ENCODE measurements around the gene AK6. TPM values are rescaled to one million over a fixed set of nuclear protein-coding genes. Genes with fewer than 3 reads are reported as not detected.

AK6 gene
- total RNA-seq, 1 experiment from 2014 or later, result 23.0 TPM

DNA sequence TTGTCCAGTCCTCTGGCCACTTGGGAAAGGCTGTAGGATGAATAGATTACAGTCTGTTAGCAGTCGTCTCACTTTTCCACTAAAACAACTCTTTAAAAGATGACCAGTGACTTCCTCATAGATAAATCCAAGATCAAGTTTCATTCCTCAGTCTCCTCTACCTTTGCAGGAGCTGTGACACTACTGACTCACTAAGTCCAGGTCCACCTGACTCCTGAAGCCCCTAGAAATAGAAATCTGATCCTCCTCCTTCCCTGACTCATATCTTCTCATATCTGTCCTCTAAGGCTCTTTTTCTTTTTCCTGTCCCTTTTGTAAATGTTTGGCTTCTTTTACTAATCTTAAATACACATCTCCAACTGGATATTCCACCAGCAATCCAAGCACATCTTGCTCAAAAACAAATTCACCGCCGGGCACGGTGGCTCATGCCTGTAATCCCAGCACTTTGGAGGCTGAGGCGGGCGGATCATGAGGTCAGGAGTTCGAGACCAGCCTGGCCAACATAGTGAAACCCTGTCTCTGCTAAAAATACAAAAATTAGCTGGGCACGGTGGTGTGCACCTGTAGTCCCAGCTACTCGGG is 39.3 kb downstream of the AK6 start:
- Histone ChIP-seq H3F3A (ENCODE audit: insufficient read depth, low read depth) (peaks cover 30% of the 10 kb centered on the region), H3K4me2 (peak overlapping the region; percentile 34), H3K9me2 (ENCODE audit: insufficient read depth) (no peaks in the 10 kb centered on the region), H3K27me3 (ENCODE audit: insufficient read depth, low read depth) (no peaks in the 10 kb centered on the region), H3K4me3 (no peak overlapping the region), H3K79me2 (ENCODE audit: low read depth) (peaks cover 10% of the 10 kb centered on the region; the same call in 1 of the 2 replicates), H3K9me3 (ENCODE audit: insufficient read depth, low read depth) (no peaks in the 10 kb centered on the region), H3K36me3 (ENCODE audit: low read depth) (no peaks in the 10 kb centered on the region), H2AFZ (no peak overlapping the region), H4K20me1 (ENCODE audit: insufficient read depth) (no peaks in the 10 kb centered on the region), H3K4me1 (replicated peaks; ENCODE audit: insufficient read depth) (peaks cover 22% of the 10 kb centered on the region; the same call in 1 of the 2 replicates), H3K27ac (peak overlapping the region; percentile 46)
- peak; percentile 49 to 92 for DNase-seq
- BruUV-seq (replicated peaks), result no TSS peak
- POLR2A ChIA-PET (ENCODE audit: unreplicated experiment), result interaction anchor here (0.6 kb wide), 1 partner anchor 40 kb away, joined by 3 read pairs; no protein-coding TSS in a partner anchor
- TF ChIP-seq EZH2 (IDR thresholded peaks at IDR 0.05; ENCODE audit: low read depth) (no peak), CTCF (conservative IDR thresholded peaks at IDR 0.05) (no peak)
- CTCF ChIA-PET, result no interaction called here
- intact Hi-C loops (cut with micrococcal nuclease; ENCODE audit: unreplicated experiment), result loop anchor here (2.0 to 10.0 kb wide), 5 partner anchors 37 to 285 kb away; partner anchors contain the start of genes AK6, CENPH, RAD17 and SLC30A5

- CTCF ChIA-PET, result no interaction called here
Observed at GRCh38 chr5:69326365-69326764, 43.0 kb downstream of the AK6 start.

GRCh38 chr5:69317391-69317790 is 51.9 kb downstream of the AK6 start:
- Histone ChIP-seq H3F3A (ENCODE audit: insufficient read depth, low read depth) (no peaks in the 10 kb centered on the region), H3K27ac (no peak overlapping the region), H3K9me3 (ENCODE audit: insufficient read depth, low read depth) (no peaks in the 10 kb centered on the region), H3K79me2 (ENCODE audit: low read depth) (no peaks in the 10 kb centered on the region), H3K9me2 (ENCODE audit: insufficient read depth) (no peaks in the 10 kb centered on the region), H4K20me1 (ENCODE audit: insufficient read depth) (no peaks in the 10 kb centered on the region), H3K27me3 (ENCODE audit: insufficient read depth, low read depth) (no peaks in the 10 kb centered on the region), H3K4me1 (replicated peaks; ENCODE audit: insufficient read depth) (no peaks in the 10 kb centered on the region), H2AFZ (no peak overlapping the region), H3K4me2 (no peak overlapping the region), H3K4me3 (no peak overlapping the region), H3K36me3 (ENCODE audit: low read depth) (no peaks in the 10 kb centered on the region)
- intact Hi-C loops (cut with micrococcal nuclease; ENCODE audit: unreplicated experiment), result no loop called here
- CTCF ChIA-PET, result no interaction called here
- no peak for TF ChIP-seq CTCF (conservative IDR thresholded peaks at IDR 0.05)
- TF ChIP-seq EZH2 (IDR thresholded peaks at IDR 0.05; ENCODE audit: low read depth), result no peak
- BruUV-seq (replicated peaks), result no TSS peak
- POLR2A ChIA-PET (ENCODE audit: unreplicated experiment), result no interaction called here
- no peak for DNase-seq

More at GRCh38 chr5:69326365-69326764, 43.0 kb downstream of the AK6 start:
- Histone ChIP-seq H3K4me3 (no peak overlapping the region), H3K36me3 (ENCODE audit: low read depth) (no peaks in the 10 kb centered on the region), H3K79me2 (ENCODE audit: low read depth) (0 out of 2 replicates have a peak, but pooled peaks cover under 1% of the 10 kb centered on the region), H3F3A (ENCODE audit: insufficient read depth, low read depth) (peaks cover 18% of the 10 kb centered on the region), H4K20me1 (ENCODE audit: insufficient read depth) (no peaks in the 10 kb centered on the region), H3K27me3 (ENCODE audit: insufficient read depth, low read depth) (no peaks in the 10 kb centered on the region), H3K9me3 (ENCODE audit: insufficient read depth, low read depth) (no peaks in the 10 kb centered on the region), H3K4me2 (no peak overlapping the region), H3K27ac (no peak overlapping the region), H3K4me1 (replicated peaks; ENCODE audit: insufficient read depth) (peaks cover 14% of the 10 kb centered on the region; the same call in 1 of the 2 replicates), H2AFZ (no peak overlapping the region), H3K9me2 (ENCODE audit: insufficient read depth) (no peaks in the 10 kb centered on the region)
- DNase-seq, result no peak
- TF ChIP-seq CTCF (conservative IDR thresholded peaks at IDR 0.05) (no peak), EZH2 (IDR thresholded peaks at IDR 0.05; ENCODE audit: low read depth) (no peak)
- intact Hi-C loops (cut with micrococcal nuclease; ENCODE audit: unreplicated experiment), result no loop called here
- POLR2A ChIA-PET (ENCODE audit: unreplicated experiment), result no interaction called here
- no TSS peak for BruUV-seq (replicated peaks)
